Measurements from ENCODE around the gene EIF1AD. TPM values are rescaled to one million over a fixed set of nuclear protein-coding genes. Genes with fewer than 3 reads are reported as not detected.
"Not testable (repeated sequence)": the region's sequence is repeated elsewhere in the genome, so short reads cannot be mapped to it uniquely, and the experiment has no call there.

The EIF1AD gene
- total RNA-seq, 1 donor from 2014 or later, result 32.2 TPM

DNA sequence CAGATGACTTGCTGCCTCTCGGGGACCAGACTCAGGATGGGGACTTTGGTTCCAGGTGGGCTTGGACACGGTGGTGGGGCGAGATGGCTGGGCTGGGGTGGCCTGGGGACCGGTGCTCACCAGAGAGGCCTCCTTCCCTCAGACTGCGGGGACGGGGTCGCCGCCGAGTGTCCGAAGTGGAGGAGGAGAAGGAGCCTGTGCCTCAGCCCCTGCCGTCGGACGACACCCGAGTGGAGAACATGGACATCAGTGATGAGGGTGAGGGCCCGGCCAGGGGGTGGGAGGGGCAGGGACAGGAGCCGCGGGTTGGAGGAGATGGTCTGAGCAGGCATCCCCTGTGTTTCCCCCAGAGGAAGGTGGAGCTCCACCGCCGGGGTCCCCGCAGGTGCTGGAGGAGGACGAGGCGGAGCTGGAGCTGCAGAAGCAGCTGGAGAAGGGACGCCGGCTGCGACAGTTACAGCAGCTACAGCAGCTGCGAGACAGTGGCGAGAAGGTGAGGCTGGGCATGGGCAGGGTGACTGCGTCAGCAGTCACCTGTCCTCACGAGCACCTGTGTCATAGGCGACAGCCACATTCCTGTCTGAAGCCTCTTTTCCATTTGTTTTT lies 34.5 kb downstream of the EIF1AD start:
- no peak for DNase-seq

DNA sequence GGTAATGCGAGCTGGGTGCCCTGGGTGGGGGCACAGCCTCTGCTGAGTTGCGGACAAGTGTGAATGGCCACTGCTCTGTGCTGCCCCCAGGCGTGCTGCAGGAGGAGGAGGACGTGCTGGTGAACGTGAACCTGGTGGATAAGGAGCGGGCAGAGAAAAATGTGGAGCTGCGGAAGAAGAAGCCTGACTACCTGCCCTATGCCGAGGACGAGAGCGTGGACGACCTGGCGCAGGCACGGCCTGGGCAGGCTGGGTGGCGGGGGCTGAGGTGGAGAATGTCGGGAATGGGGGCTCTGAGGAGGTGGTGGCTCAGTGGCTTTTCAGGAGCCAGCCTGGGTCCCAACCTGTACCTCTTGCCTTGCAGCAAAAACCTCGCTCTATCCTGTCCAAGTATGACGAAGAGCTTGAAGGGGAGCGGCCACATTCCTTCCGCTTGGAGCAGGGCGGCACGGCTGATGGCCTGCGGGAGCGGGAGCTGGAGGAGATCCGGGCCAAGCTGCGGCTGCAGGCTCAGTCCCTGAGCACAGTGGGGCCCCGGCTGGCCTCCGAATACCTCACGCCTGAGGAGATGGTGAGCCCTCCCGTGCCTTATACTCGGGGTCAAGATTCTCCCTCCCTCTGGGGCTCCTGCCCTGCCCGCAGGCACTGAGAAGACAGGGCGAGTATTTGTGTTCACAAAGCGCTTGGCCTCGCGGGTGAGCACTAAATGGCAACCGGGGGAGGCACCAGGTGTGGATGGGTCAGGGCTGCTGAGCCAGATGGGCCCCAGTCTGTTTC lies 35.8 kb downstream of the EIF1AD start:
- no peak for DNase-seq

- no peak for DNase-seq
These were observed 37.1 kb downstream of the EIF1AD start for GRCh38 chr11:65964906-65965305.

GRCh38 chr11:65962141-65962564 lies 39.8 kb downstream of the EIF1AD start:
- DNase-seq, result no peak

GRCh38 chr11:65961267-65962140 lies 40.5 kb downstream of the EIF1AD start, which contains the start of gene SART1:
SART1 (plus strand) TSS chr11:65961734; CDS start chr11:65961781, 47 bp downstream.
- peak; percentile 99 for DNase-seq

DNA sequence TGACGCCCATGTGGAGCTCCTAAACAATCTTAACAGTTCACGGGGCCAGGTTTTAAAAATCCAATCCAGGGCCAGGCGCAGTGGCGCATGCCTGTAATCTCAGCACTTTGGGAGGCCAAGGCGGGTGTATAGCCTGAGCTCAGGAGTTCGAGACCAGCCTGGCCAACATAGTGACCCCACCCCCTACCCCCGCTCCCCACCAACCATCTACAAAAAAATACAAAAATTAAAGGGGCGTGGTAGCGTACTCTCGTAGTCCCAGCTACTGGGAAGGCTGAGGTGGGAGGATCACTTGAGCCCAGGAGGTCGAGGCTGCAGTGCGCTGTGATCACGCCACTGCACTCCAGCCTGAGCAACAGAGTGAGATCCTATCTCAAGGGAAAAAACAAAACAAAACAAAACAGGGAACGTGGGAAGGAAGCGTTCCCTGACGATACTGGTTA lies 41.1 kb downstream of the EIF1AD start:
- DNase-seq, result no peak

DNA sequence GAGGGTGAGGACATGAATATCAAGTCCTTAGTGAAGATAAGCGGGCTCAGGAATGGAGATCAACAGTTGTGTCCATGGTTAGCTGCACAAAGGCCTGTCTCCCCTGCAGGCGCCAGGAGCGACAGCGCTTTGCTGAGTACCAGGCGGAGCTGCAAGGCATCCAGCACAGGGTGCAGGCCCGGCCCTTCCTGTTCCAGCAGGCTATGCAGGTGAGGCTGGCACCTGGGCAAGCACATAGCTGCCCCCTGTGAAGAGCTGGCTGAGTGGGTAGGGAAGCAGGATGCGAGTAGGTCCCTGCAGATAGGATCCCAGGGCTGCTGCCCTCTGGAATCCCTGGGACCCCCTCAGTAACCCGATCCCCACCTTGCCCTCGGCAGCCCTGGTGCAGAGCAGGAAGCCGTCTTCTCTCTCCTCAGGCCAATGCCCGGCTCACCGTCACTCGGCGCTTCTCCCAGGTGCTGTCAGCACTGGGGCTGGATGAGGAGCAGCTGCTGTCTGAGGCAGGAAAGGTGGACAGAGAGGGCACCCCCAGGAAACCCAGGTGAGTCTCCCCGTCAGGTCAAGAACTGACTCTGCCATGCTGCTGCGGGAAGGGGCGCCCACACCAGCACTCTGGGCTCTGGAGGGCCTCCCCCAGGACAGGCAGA lies 43.1 kb downstream of the EIF1AD start:
- DNase-seq, result no peak

DNA sequence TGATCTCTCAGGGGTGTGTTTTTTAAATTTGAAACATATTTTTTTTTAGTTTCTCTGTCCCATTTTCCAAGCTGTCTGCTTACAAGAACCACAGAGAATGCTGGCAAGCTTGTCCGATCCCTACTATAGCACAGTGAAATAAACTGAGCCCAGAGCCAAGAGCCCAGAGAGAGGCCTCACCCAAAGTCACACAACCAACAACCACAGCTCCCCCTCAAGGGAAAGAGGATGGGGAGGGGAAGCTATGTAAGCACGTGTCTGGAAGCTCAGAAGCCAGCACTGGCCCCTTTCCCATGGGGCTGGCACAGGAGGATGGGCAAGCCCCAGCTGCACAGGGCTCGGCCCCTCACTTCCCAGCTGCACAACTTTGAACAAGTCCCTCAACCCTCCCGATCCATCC lies 43.7 kb downstream of the EIF1AD start:
- no peak for DNase-seq

- DNase-seq, result no peak
These were observed 47.2 kb downstream of the EIF1AD start for GRCh38 chr11:65954771-65955170.

- no peak for DNase-seq
These were observed 48.5 kb downstream of the EIF1AD start for GRCh38 chr11:65953471-65953870.

GRCh38 chr11:65952052-65952521 lies 49.9 kb downstream of the EIF1AD start:
- DNase-seq, result no peak

- not testable (repeated sequence) for DNase-seq
These were observed 50.3 kb downstream of the EIF1AD start for GRCh38 chr11:65951641-65952040.

GRCh38 chr11:65950711-65951110 lies 51.2 kb downstream of the EIF1AD start:
- DNase-seq, result not testable (repeated sequence)

- no peak for DNase-seq
These were observed 54.3 kb downstream of the EIF1AD start for GRCh38 chr11:65947603-65948125.

- DNase-seq, result no peak
These were observed 54.8 kb downstream of the EIF1AD start for GRCh38 chr11:65947133-65947532.

GRCh38 chr11:65946655-65947054 lies 55.3 kb downstream of the EIF1AD start:
- no peak for DNase-seq

Other genes with a start within 250 kb of the EIF1AD start
- 11.6 and 13.8 TPM in 2 replicates for gene AP5B1, start 221.2 kb downstream of the EIF1AD start, total RNA-seq
- not detected in 2 replicates for gene OVOL1, start 215.1 kb downstream of the EIF1AD start, total RNA-seq
- gene SNX32, start 168.2 kb downstream of the EIF1AD start, total RNA-seq, result 0.17 and 0.33 TPM in 2 replicates
- gene CFL1, start 144.0 kb downstream of the EIF1AD start, total RNA-seq, result 1,118 and 1,698 TPM in 2 replicates
- gene MUS81, start 141.7 kb downstream of the EIF1AD start, total RNA-seq, result 48.2 and 49.7 TPM in 2 replicates
- gene EFEMP2, start 129.4 kb downstream of the EIF1AD start, total RNA-seq, result 16.8 and 22.1 TPM in 2 replicates
- gene CTSW, start 122.3 kb downstream of the EIF1AD start, total RNA-seq, result not detected in 2 replicates
- gene FIBP, start 113.7 kb downstream of the EIF1AD start, total RNA-seq, result 161 and 189 TPM in 2 replicates
- gene CCDC85B, start 111.5 kb downstream of the EIF1AD start, total RNA-seq, result 69.3 and 163 TPM in 2 replicates
- gene FOSL1, start 101.8 kb downstream of the EIF1AD start, total RNA-seq, result 3.6 and 4.9 TPM in 2 replicates
- 17.0 and 20.0 TPM in 2 replicates for gene C11orf68, start 83.1 kb downstream of the EIF1AD start, total RNA-seq
- 64.9 and 93.9 TPM in 2 replicates for gene DRAP1, start 82.7 kb downstream of the EIF1AD start, total RNA-seq
- not detected in 2 replicates for gene TSGA10IP, start 56.7 kb downstream of the EIF1AD start, total RNA-seq
- gene SART1, start 40.4 kb downstream of the EIF1AD start, total RNA-seq, result 27.1 and 48.7 TPM in 2 replicates
- gene BANF1, start 346 bp upstream of the EIF1AD start, total RNA-seq, result 18.2 and 23.2 TPM in 2 replicates
- 0.17 and 0.60 TPM in 2 replicates for gene CST6, start 9.9 kb upstream of the EIF1AD start, total RNA-seq
- 0.34 TPM in 1 of 2 replicates, not detected in the other for gene CATSPER1, start 24.3 kb upstream of the EIF1AD start, total RNA-seq
- 0.60 and 1.4 TPM in 2 replicates for gene GAL3ST3, start 47.0 kb upstream of the EIF1AD start, total RNA-seq
- 116 and 141 TPM in 2 replicates for gene SF3B2, start 50.2 kb upstream of the EIF1AD start, total RNA-seq
- gene PACS1, start 68.1 kb upstream of the EIF1AD start, total RNA-seq, result 28.2 and 52.7 TPM in 2 replicates